Activated naive CD4-positive, alpha-beta T cell treated with anti-CD3 and anti-CD28 coated beads, Interleukin-2, amount 10 ng/mL, durations not matched to agents 5 hours and 36 hours (primary cell): ENCODE results near the gene ZDHHC21. TPM values are rescaled to one million over a fixed set of nuclear protein-coding genes. Genes with fewer than 3 reads are reported as not detected.

Source experiments
- total RNA-seq, 2 experiments: library from RNA; stranded (reverse); gene quantifications; one replicate each; pipeline ENCODE4 v1.2.3, GENCODE V29; 2021

Gene ZDHHC21, protein sequence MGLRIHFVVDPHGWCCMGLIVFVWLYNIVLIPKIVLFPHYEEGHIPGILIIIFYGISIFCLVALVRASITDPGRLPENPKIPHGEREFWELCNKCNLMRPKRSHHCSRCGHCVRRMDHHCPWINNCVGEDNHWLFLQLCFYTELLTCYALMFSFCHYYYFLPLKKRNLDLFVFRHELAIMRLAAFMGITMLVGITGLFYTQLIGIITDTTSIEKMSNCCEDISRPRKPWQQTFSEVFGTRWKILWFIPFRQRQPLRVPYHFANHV
- 1 to 10 TPM; 7.3 TPM for total RNA-seq

DNA sequence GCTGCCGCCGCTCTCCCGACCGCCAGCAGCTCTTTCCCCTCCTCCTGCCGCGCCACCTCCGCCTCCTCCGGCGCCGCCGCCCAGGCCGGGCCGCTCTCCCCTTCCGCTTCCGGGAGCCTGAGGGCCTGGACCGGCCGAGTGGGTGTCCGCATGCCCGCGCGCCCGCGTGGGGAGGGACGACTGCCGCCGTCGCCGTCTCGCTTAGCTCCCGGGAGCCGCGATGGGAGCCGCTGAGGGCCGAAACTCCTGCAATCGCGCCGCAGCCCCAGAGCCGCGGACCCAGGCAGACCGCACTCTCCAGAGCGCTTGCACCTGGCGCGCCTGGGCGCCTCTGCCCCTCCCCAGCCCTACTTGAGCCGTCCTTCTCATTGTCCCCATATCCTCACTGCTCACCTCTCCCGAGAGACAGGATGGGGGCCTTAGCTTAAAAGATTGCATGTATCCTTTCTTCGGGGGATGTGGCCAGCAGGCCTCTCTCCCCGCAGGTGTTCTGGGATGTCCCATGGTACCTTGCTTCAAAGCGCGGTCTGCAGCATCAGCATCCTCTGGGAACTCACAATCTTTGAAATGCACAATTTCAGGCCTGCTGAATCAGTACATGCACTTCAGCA, at the start of gene ZDHHC21:
Gene ZDHHC21 (minus strand): TSS at position 182 of the 611 bp plus-strand sequence. CDS start 19,092 bp downstream, outside the sequence.

DNA sequence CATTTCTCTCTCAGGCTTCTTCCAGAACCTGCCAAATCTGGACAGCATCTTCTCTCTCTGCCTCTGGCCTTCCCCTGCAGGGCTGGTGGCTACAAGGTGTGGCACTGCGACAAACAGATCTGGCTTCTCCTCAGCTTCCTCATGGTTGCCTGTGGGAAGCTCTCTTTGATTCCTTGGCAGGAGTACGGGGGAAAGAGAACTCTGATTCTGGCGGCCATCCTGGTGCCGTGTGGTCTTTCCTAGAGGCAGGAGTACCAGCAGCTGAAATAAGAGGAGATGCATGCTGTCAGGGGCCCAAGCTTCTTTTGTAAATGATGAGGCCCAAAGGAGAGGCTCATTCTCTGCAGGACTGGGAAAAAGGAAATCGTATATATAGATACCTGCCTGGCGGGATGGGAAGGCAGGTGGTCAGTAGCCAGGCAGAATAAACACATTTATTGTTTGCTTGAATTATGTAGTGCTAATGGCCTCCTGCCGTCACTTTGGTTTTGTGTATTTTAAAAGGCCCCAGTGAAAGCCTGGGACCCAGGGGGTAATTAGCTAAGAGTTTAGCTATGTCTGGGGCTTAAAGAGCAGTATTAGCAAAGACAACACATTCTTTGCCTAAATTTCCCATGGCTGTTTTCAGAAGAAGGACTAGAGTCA, 29.3 kb upstream of the ZDHHC21 start, which contains the start of gene CER1:
Gene CER1 (minus strand): TSS at position 343 of the 645 bp plus-strand sequence. CDS start 61 bp downstream, at position 282.

Other genes starting within 250 kb of the ZDHHC21 start
- not detected for gene CER1, start 29.3 kb upstream of the ZDHHC21 start, total RNA-seq
- not detected for gene FREM1, start 217.0 kb upstream of the ZDHHC21 start, total RNA-seq